Thyroid gland (tissue), 4 donors: ENCODE data around the gene PRR27.

ENCODE experiments used
- POLR2A ChIP-seq, 2 donors: fragments of 450-650 bp; IDR thresholded peaks; one replicate each; pipeline ENCODE4 v1.6.1; 2017; ENCODE audit warnings: antibody characterized with exemption in 2 of 2, mild to moderate bottlenecking in 2 of 2, moderate library complexity in 1 of 2
- TF ChIP-seq, protein P1 (sequence below), 6 experiments: fragments of 200-600 bp in 3 of 6; fragments of 450-650 bp in 3 of 6; sonication (generic) in 3 of 6; IDR thresholded peaks; one replicate each; pipeline ENCODE4 v1.5.1; 2016 to 2019; ENCODE audit warnings: antibody characterized with exemption in 6 of 6, mild to moderate bottlenecking in 2 of 6, inconsistent platforms in 1 of 6, moderate library complexity in 1 of 6

GRCh38 chr4:70110917-70111316 lies 43.1 kb upstream of the PRR27 start:
- TF ChIP-seq, protein P1, sequence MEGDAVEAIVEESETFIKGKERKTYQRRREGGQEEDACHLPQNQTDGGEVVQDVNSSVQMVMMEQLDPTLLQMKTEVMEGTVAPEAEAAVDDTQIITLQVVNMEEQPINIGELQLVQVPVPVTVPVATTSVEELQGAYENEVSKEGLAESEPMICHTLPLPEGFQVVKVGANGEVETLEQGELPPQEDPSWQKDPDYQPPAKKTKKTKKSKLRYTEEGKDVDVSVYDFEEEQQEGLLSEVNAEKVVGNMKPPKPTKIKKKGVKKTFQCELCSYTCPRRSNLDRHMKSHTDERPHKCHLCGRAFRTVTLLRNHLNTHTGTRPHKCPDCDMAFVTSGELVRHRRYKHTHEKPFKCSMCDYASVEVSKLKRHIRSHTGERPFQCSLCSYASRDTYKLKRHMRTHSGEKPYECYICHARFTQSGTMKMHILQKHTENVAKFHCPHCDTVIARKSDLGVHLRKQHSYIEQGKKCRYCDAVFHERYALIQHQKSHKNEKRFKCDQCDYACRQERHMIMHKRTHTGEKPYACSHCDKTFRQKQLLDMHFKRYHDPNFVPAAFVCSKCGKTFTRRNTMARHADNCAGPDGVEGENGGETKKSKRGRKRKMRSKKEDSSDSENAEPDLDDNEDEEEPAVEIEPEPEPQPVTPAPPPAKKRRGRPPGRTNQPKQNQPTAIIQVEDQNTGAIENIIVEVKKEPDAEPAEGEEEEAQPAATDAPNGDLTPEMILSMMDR (IDR thresholded peaks at IDR 0.05), result no peak
- TF ChIP-seq POLR2A (IDR thresholded peaks at IDR 0.05), result no peak
